Measurements from ENCODE around the gene MAN2A2. TPM values are rescaled to one million over a fixed set of nuclear protein-coding genes. Genes with fewer than 3 reads are reported as not detected.
"Not testable (repeated sequence)": the region's sequence is repeated elsewhere in the genome, so short reads cannot be mapped to it uniquely, and the experiment has no call there.

Gene MAN2A2
- total and polyA plus RNA-seq, 2 donors (not counting 1 experiment from before 2014, with no cell fraction given): 11.3 to 36.0 TPM

DNA sequence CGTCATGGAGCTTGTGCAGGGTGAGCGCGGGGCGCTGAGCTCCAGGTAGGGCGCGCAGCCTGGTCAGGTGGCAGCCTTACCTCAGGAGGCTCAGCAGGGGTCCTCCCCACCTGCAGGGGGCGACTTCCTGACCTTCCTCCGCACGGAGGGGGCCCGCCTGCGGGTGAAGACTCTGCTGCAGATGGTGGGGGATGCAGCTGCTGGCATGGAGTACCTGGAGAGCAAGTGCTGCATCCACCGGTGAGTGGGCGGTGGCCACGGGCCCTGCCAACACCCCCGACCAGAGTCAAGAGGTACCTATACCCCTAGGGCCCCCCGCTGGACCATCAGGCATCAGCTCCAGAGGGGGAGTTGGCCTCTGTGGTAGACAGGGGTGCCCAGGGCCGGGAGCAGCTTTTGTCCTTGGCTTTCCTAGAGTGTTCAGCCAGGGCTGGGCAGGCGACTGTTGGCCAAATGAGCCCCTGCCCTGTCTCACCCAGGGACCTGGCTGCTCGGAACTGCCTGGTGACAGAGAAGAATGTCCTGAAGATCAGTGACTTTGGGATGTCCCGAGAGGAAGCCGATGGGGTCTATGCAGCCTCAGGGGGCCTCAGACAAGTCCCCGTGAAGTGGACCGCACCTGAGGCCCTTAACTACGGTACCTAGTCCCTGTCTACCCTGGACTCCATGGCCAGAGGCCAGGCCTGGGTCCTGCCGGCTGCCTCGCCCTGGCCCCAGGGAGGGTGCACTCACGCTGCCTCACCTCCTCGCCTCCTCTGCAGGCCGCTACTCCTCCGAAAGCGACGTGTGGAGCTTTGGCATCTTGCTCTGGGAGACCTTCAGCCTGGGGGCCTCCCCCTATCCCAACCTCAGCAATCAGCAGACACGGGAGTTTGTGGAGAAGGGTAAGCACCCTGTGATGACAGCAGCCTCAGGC is 9.7 kb upstream of the MAN2A2 start:
- no peaks in the 10 kb centered on the region for H3K79me2 ChIP-seq (ENCODE audit: control insufficient read depth, insufficient read depth, low read length)
- TF ChIP-seq, protein P1, sequence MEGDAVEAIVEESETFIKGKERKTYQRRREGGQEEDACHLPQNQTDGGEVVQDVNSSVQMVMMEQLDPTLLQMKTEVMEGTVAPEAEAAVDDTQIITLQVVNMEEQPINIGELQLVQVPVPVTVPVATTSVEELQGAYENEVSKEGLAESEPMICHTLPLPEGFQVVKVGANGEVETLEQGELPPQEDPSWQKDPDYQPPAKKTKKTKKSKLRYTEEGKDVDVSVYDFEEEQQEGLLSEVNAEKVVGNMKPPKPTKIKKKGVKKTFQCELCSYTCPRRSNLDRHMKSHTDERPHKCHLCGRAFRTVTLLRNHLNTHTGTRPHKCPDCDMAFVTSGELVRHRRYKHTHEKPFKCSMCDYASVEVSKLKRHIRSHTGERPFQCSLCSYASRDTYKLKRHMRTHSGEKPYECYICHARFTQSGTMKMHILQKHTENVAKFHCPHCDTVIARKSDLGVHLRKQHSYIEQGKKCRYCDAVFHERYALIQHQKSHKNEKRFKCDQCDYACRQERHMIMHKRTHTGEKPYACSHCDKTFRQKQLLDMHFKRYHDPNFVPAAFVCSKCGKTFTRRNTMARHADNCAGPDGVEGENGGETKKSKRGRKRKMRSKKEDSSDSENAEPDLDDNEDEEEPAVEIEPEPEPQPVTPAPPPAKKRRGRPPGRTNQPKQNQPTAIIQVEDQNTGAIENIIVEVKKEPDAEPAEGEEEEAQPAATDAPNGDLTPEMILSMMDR (conservative IDR thresholded peaks at IDR 0.05 in 1 of 2, IDR thresholded peaks at IDR 0.05 in 1 of 2; ENCODE audit: low read depth in 1 of 2, low read length in 2 of 2): no peak
- DNase-seq (ENCODE audit: low read depth in 2 of 2): no peak
- H3K4me2 ChIP-seq (ENCODE audit: extremely low read depth, insufficient read depth, low read length): no peak overlapping the region
- H3K9ac ChIP-seq (ENCODE audit: insufficient read depth, low read length): no peak overlapping the region
- peaks cover 23% of the 10 kb centered on the region for H3K36me3 ChIP-seq (ENCODE audit: control insufficient read depth, insufficient read depth, low read length)
- H3K27me3 ChIP-seq (ENCODE audit: control insufficient read depth, insufficient read depth, low read length): no peaks in the 10 kb centered on the region
- no peak overlapping the region for H3K4me3 ChIP-seq (replicated peaks in 1 of 4; ENCODE audit: control extremely low read depth in 1 of 4, insufficient read depth in 1 of 4, low read depth in 3 of 4, low read length in 4 of 4)
- H3K27ac ChIP-seq (ENCODE audit: insufficient read depth, low read length): no peak overlapping the region
- H3K9me3 ChIP-seq (ENCODE audit: control insufficient read depth, insufficient read depth, low read depth, low read length): no peaks in the 10 kb centered on the region
- H4K20me1 ChIP-seq (ENCODE audit: control insufficient read depth, extremely low read depth, insufficient read depth, low read length): no peaks in the 10 kb centered on the region
- no peaks in the 10 kb centered on the region for H3K4me1 ChIP-seq (ENCODE audit: control insufficient read depth, extremely low read depth, insufficient read depth, low read length)
- H2AFZ ChIP-seq (ENCODE audit: low read length): no peak overlapping the region

DNA sequence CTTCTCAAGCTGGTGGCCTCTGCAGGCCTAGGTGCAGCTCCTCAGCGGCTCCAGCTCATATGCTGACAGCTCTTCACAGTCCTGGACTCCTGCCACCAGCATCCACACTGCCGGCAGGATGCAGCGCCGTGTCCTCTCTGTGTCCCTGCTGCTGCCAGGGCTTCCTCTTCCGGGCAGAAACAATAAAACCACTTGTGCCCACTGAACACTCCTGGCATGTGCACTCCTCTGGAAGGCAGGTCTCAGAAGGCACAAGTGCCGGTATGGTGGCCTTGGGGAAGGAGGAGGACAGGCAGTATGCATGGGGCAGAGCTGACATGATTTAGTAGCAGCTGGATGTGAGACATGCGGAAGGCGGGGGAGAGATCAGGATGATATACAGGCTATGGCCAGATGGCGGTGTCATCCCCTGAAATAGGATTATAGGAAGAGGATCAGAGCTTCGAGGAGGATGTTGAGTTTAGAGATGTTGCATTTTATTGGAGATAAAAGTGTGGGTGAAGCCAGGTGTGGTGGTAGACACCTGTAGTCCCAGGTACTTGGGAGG is 7.5 kb upstream of the MAN2A2 start:
- Histone ChIP-seq H2AFZ (ENCODE audit: low read length) (no peak overlapping the region), H3K9ac (ENCODE audit: insufficient read depth, low read length) (no peak overlapping the region), H3K79me2 (ENCODE audit: control insufficient read depth, insufficient read depth, low read length) (no peaks in the 10 kb centered on the region), H3K4me3 (replicated peaks in 1 of 4; ENCODE audit: control extremely low read depth in 1 of 4, insufficient read depth in 1 of 4, low read depth in 3 of 4, low read length in 4 of 4) (no peak overlapping the region), H3K4me2 (ENCODE audit: extremely low read depth, insufficient read depth, low read length) (no peak overlapping the region), H3K4me1 (ENCODE audit: control insufficient read depth, extremely low read depth, insufficient read depth, low read length) (no peaks in the 10 kb centered on the region), H3K36me3 (ENCODE audit: control insufficient read depth, insufficient read depth, low read length) (peaks cover 15% of the 10 kb centered on the region), H4K20me1 (ENCODE audit: control insufficient read depth, extremely low read depth, insufficient read depth, low read length) (no peaks in the 10 kb centered on the region), H3K27ac (ENCODE audit: insufficient read depth, low read length) (no peak overlapping the region), H3K9me3 (ENCODE audit: control insufficient read depth, insufficient read depth, low read depth, low read length) (no peaks in the 10 kb centered on the region), H3K27me3 (ENCODE audit: control insufficient read depth, insufficient read depth, low read length) (no peaks in the 10 kb centered on the region)
- no peak for DNase-seq (ENCODE audit: low read depth in 2 of 2)
- no peak for TF ChIP-seq EZH2 (IDR thresholded peaks at IDR 0.05; ENCODE audit: low read length, missing control alignments)
- TF ChIP-seq, protein P1 (conservative IDR thresholded peaks at IDR 0.05 in 1 of 2, IDR thresholded peaks at IDR 0.05 in 1 of 2; ENCODE audit: low read depth in 1 of 2, low read length in 2 of 2): no peak

DNA sequence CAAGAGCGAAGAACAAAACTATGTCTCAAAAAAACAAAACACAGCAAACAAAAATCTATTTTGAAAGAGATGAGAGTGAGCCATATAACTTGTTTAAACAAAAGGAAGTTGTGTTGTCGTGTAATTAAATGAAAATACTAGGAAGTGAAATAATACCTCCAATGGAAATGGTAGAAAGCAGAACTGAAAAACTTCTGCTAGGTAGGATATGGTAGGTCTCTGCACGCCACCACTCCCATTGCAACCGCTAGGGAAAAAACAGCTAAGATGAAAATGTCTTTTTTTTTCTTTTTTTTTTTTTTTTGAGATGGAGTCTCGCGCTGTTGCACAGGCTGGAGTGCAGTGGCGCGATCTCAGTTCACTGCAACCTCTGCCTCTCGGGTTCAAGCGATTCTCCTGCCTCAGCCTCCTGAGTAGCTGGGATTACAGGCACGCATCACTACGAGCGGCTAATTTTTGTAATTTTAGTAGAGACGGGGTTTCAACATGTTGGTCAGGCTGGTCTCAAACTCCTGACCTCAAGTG is 5.9 kb upstream of the MAN2A2 start:
- H3K9ac ChIP-seq (ENCODE audit: insufficient read depth, low read length); H3K4me3 ChIP-seq (replicated peaks in 1 of 4; ENCODE audit: control extremely low read depth in 1 of 4, insufficient read depth in 1 of 4, low read depth in 3 of 4, low read length in 4 of 4); H2AFZ ChIP-seq (ENCODE audit: low read length); H3K27ac ChIP-seq (ENCODE audit: insufficient read depth, low read length); DNase-seq (ENCODE audit: low read depth in 2 of 2); H3K79me2 ChIP-seq (ENCODE audit: control insufficient read depth, insufficient read depth, low read length); H3K4me1 ChIP-seq (ENCODE audit: control insufficient read depth, extremely low read depth, insufficient read depth, low read length); H3K9me3 ChIP-seq (ENCODE audit: control insufficient read depth, insufficient read depth, low read depth, low read length); H3K27me3 ChIP-seq (ENCODE audit: control insufficient read depth, insufficient read depth, low read length); H4K20me1 ChIP-seq (ENCODE audit: control insufficient read depth, extremely low read depth, insufficient read depth, low read length); H3K4me2 ChIP-seq (ENCODE audit: extremely low read depth, insufficient read depth, low read length): not testable (repeated sequence)
- peaks cover 15% of the 10 kb centered on the region for H3K36me3 ChIP-seq (ENCODE audit: control insufficient read depth, insufficient read depth, low read length)
